ENCODE data around the gene PGM1. TPM values are rescaled to one million over a fixed set of nuclear protein-coding genes. Genes with fewer than 3 reads are reported as not detected.
A peak's percentile ranks its signal among the peaks of the same experiment; 100 is the strongest.

The PGM1 gene
- total RNA-seq, 1 experiment from 2014 or later = 54.6 TPM

- POLR2A ChIA-PET = no interaction called here
- Histone ChIP-seq H3K9ac (ENCODE audit: low read length) (no peak overlapping the region), H3K36me3 (ENCODE audit: control insufficient read depth in 1 of 2, insufficient read depth in 2 of 2, low read length in 2 of 2) (no peaks in the 10 kb centered on the region), H3K4me2 (ENCODE audit: low read length) (no peak overlapping the region), H3K4me1 (ENCODE audit: control insufficient read depth in 1 of 2, insufficient read depth in 2 of 2, low read length in 2 of 2) (peaks cover 0 to 6% of the 10 kb centered on the region in 2 experiments; a peak in 1 of 4 replicates), H3K79me2 (ENCODE audit: insufficient read depth, low read length) (no peaks in the 10 kb centered on the region), H4K20me1 (ENCODE audit: insufficient read depth) (no peaks in the 10 kb centered on the region), H3K9me2 (ENCODE audit: insufficient read depth) (no peaks in the 10 kb centered on the region), H3K27me3 (ENCODE audit: insufficient read depth, low read length) (peaks cover 6% of the 10 kb centered on the region; the same call in 1 of the 2 replicates), H3K4me3 (replicated peaks in 1 of 2; ENCODE audit: low read depth in 1 of 2, low read length in 2 of 2) (no peak overlapping the region), H2AFZ (ENCODE audit: low read depth, low read length, poor library complexity, severe bottlenecking) (no peak overlapping the region), H3K27ac (ENCODE audit: low read depth, low read length) (no peak overlapping the region), H3K9me3 (ENCODE audit: control insufficient read depth in 1 of 2, insufficient read depth in 1 of 2, low read depth in 1 of 2, low read length in 2 of 2) (no peaks in the 10 kb centered on the region)
- BruUV-seq (replicated peaks) = no TSS peak
- CTCF ChIA-PET = interaction anchor here (2.6 kb wide), 1 partner anchor 12 kb away, joined by 10 read pairs; no protein-coding TSS in a partner anchor
- DNase-seq (ENCODE audit: low read depth, low spot score) (no peak), ATAC-seq (no peak)
- RAD21 ChIA-PET (ENCODE audit: low non-redundant PET in 1 of 2, low total read pairs in 2 of 2, uncharacterized antibody in 2 of 2, unreplicated experiment in 2 of 2) = interaction anchor here in 1 of 2 experiments (0.8 kb wide), 1 partner anchor 11 kb away, joined by 3 read pairs; no protein-coding TSS in a partner anchor
- intact Hi-C loops (cut with micrococcal nuclease) = no loop called here
- no peak for TF ChIP-seq EZH2phosphoT487 (IDR thresholded peaks at IDR 0.05; ENCODE audit: borderline replicate concordance)
- TF ChIP-seq CTCF (IDR thresholded peaks at IDR 0.05 in 2 of 3, conservative IDR thresholded peaks at IDR 0.05 in 1 of 3; ENCODE audit: borderline replicate concordance in 1 of 3, insufficient read depth in 1 of 3, low read depth in 2 of 3, low read length in 2 of 3) = no peak
- TF ChIP-seq POLR2AphosphoS5 (IDR thresholded peaks at IDR 0.05; ENCODE audit: low read depth, low read length) = no peak
Measured at GRCh38 chr1:63703701-63704107, 110.5 kb downstream of the PGM1 start.

GRCh38 chr1:63704443-63704842 lies 111.2 kb downstream of the PGM1 start:
- Histone ChIP-seq H2AFZ (ENCODE audit: low read depth, low read length, poor library complexity, severe bottlenecking) (no peak overlapping the region), H3K27ac (ENCODE audit: low read depth, low read length) (no peak overlapping the region), H3K27me3 (ENCODE audit: insufficient read depth, low read length) (peaks cover 6% of the 10 kb centered on the region; the same call in 1 of the 2 replicates), H3K9me3 (ENCODE audit: control insufficient read depth in 1 of 2, insufficient read depth in 1 of 2, low read depth in 1 of 2, low read length in 2 of 2) (no peaks in the 10 kb centered on the region), H3K4me1 (ENCODE audit: control insufficient read depth in 1 of 2, insufficient read depth in 2 of 2, low read length in 2 of 2) (peaks cover 0 to 6% of the 10 kb centered on the region in 2 experiments; a peak in 1 of 4 replicates), H3K4me2 (ENCODE audit: low read length) (peak overlapping the region; percentile 11; the same call in 1 of the 2 replicates), H3K4me3 (replicated peaks in 1 of 2; ENCODE audit: low read depth in 1 of 2, low read length in 2 of 2) (no peak overlapping the region), H3K9me2 (ENCODE audit: insufficient read depth) (no peaks in the 10 kb centered on the region), H4K20me1 (ENCODE audit: insufficient read depth) (no peaks in the 10 kb centered on the region), H3K9ac (ENCODE audit: low read length) (no peak overlapping the region), H3K79me2 (ENCODE audit: insufficient read depth, low read length) (no peaks in the 10 kb centered on the region), H3K36me3 (ENCODE audit: control insufficient read depth in 1 of 2, insufficient read depth in 2 of 2, low read length in 2 of 2) (no peaks in the 10 kb centered on the region)
- ATAC-seq (peak; percentile 50; the same call in 1 of the 2 replicates), DNase-seq (ENCODE audit: low read depth, low spot score) (no peak)
- BruUV-seq (replicated peaks) = no TSS peak
- intact Hi-C loops (cut with micrococcal nuclease) = no loop called here
- RAD21 ChIA-PET (ENCODE audit: low non-redundant PET in 1 of 2, low total read pairs in 2 of 2, uncharacterized antibody in 2 of 2, unreplicated experiment in 2 of 2) = no interaction called here
- POLR2A ChIA-PET = no interaction called here
- TF ChIP-seq ELF1 (IDR thresholded peaks at IDR 0.05; ENCODE audit: borderline replicate concordance, low read depth) = no peak
- TF ChIP-seq EGR1 (IDR thresholded peaks at IDR 0.05; ENCODE audit: low read depth) = no peak
- TF ChIP-seq MAX (IDR thresholded peaks at IDR 0.05) = no peak
- no peak for TF ChIP-seq ZFX (IDR thresholded peaks at IDR 0.05)
- CTCF ChIA-PET = interaction anchor here (2.6 kb wide), 1 partner anchor 13 kb away, joined by 10 read pairs; no protein-coding TSS in a partner anchor

Measured in HCT116 (cell line).